Muscle of arm (tissue), 12 donors: Measurements from ENCODE around the gene MYOT. TPM values are rescaled to one million over a fixed set of nuclear protein-coding genes. Genes with fewer than 3 reads are reported as not detected.
A peak's percentile ranks its signal among the peaks of the same experiment; 100 is the strongest.
"Not testable (repeated sequence)": the region's sequence is repeated elsewhere in the genome, so short reads cannot be mapped to it uniquely, and the experiment has no call there.

Source experiments
- DNase-seq: peaks from one replicate; pipeline ENCODE4 v3.0.0-alpha.2; 2013
- polyA plus RNA-seq, 12 donors: library from polyadenylated mRNA; unstranded; fragments of 120-200 nt; gene quantifications; one replicate each; pipeline ENCODE4 v1.2.1, GENCODE V29; 2013; ENCODE audit not compliant: insufficient read length in 12 of 12

The MYOT gene
- polyA plus RNA-seq, 12 donors = 126 to 1,923 (median 320) TPM

DNA sequence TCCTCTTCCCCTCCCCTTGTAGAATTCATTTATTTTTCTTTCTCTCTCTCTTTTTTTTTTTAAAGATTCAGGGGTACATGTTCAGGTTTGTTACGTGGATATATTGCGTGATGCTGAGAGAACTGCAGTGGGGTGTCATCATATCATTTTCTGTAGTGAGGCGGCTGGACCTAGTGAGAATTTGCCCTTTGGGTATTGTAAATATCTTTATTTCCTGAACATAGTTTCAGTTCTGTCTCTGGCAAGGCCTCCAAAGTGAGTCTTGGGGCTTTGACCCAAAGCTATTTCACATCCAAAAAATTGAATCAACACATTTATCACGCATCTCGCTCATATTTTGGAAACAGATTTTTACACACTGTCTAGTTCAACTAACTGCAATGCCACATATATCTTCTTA is 25.4 kb upstream of the MYOT start:
- DNase-seq = no peak

DNA sequence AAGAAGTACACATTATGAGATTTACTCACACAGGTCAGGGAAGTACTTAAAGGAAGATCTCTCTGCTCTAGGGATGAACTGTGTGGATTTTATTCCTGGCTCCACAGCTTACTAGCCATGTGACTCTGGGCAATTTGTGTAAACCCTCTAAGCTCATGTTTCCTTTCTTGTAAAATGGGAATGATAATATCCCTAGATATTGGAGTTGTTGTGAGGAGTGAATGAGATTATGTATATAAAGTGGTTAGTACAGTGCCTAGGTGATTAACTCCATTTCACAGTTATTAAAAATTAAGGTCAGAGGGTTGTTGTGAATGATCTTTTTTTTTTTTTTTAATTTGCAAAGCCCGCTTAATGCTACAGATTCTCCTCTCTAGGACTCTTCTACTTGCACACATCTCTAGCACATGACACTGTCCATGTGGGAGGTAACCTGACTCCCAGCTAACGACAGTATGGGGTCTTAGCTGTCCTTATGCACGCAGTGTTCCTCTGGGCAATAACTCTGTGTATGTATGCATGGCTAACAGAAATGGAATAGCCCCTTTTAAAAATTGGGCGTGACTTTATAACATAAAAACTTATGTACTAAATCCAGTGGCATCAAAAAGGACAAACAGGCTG is 23.9 kb upstream of the MYOT start:
- DNase-seq = no peak

DNA sequence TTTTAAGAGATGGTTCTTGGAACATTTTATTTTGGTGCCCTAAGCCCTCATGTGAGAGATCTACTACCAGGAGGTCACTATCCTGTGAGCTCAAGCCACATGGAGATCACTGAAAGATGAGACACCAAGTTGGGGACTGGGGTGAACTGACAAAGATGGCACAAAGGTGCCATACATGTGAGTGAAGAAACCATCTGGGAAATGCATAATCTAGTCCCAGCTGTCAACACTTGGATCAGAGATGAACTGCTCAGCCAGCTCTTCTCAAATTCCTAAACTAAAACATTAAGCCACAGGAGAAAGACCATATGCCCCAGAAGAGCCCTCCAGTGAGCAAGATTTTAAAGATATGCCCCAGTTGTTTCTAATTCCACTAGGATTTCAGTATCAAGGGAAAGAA is 22.2 kb upstream of the MYOT start:
- no peak for DNase-seq

DNA sequence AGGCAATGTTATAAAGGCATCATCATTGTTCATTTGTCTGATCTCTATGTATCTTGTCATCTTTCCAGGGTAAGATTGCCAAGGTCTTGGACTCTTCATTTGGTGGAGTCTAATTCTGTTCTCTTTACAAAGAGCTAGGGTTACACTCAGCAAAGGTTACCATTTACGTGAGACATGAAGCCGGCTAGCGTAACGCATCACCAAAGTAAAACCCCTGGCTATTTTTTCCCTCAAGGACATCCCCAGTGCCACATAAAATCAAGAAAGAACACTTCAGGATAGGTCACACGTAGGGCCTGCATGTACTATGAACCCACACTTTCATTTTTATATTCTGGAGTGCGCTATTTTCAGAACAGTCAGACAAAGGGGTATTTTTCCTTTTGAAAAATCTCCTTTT is 20.0 kb upstream of the MYOT start:
- DNase-seq = no peak

DNA sequence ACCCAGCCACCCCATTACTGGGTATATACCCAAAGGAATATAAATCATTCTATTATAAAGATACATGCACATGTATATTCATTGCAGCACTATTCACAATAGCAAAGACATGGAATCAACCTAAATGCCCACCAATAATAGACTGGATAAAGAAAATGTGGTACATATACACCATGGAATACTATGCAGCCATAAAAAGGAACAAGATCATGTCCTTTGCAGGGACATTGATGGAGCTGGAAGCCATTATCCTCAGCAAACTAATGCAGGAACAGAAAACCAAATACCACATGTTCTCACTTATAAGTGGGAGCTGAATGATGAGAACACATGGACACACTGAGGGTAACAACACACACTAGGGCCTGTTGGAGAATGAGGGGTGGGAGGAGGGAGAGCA is 14.5 kb upstream of the MYOT start:
- not testable (repeated sequence) for DNase-seq

DNA sequence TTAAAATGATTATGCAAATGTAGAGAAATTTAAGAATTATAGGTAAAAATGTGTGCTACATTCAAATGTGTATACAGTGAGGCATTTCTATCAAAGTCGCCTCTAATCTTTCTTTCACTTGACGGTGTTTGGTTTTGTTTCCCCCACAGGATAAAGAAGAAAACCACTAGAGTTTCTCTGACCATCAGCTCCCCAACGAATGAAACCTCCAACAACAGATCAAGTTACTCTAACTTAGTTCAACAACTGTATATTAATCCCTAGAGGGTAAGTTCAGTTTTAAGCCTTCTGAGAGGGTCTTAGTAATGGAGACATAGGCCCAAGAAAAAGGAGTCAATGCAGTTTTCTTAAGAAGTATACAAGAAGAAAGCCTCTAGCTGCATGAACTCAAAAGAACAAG is 11.5 kb upstream of the MYOT start:
- no peak for DNase-seq

DNA sequence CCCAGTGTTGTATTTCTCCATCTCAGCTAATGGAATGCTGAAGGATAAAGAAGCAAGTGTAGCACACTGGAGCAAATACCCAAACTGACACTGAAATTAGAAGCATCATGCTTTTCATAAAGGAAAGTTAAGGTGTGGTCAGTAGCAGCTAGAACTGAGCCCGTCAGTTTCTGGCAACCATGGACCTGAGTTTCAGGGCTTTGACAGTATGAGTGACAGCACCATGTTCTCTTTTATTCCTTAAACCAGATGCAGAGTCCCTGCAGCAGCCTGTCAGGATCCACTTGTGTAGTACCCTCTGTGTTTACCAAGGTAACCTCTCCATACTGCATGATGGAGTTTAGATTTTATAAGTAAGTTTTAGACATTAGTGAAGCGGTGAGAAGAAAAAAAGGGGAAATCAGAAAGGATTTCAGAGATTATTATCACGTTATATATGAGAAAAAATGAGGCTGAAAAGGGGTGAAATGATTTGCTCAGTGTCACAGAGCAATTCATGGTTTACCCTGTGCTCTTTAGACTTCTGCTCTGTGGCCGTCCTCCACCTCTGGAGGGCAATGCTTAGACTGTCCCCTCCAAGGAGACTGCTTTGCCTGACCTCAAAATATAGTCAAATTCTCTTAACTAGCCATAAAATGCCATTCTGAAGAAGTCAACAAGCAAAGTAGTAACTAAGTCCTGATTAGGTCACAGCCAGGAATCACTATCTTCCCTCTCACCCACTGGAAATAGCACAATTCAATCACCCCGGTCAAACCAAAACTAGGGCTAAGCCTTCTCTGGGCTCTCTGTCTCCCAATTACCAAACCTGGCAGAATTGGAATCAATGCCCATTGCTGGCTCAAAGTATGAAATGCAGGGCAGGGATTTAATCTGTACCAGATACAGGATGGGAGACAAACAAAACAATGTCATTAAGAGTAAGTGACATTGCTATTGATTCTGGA is 10.5 kb upstream of the MYOT start:
- no peak for DNase-seq

DNA sequence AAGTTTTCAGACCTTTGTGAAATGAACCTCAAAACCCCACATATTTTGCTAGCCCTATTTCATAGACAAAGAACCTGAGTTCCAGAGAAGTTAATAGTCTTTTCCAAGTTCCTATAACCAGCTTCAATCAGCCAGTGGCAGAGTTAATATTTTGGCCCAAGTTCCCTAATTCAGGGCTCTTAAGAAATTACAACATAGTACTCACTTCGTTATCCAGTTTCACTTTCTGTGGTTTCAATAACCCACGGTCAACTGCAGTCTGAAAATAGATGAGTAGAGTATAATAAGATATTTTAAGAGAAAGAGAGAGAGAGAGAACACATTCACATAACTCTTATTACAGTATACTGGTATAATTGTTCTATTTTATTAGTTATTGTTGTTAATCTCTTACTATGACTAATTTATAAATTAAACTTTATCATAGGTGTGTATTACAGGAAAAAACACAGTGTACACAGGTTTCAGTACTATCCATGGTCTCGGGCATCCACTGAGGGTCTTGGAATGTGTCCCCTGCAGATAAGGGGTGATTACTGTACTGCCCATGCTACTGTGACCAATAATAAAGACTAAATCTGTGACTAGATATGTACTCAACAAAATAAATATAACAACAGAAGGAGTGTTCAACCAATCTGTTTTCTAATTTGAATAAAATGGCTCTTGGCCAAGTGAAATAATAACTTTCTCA is 9.3 kb upstream of the MYOT start:
- DNase-seq = no peak

DNA sequence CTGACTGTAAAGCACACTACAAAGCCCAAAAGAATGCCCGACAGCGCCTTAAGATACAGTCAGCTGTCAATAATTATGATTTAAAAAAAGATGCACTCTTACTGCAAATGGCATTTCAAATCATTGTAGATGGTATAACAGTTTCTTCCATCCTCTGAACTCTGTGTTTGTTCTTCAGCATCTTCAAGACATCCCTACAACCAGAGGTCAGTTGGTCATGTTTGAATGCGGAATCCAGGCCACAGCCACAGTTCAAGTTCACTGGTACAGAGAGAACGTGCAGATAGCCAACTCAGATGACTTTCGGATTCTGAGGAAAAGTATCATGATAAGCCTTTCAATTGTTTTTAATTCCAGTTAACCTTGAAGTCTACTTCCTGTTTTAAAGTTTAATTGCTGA is 8.7 kb upstream of the MYOT start:
- DNase-seq = no peak

DNA sequence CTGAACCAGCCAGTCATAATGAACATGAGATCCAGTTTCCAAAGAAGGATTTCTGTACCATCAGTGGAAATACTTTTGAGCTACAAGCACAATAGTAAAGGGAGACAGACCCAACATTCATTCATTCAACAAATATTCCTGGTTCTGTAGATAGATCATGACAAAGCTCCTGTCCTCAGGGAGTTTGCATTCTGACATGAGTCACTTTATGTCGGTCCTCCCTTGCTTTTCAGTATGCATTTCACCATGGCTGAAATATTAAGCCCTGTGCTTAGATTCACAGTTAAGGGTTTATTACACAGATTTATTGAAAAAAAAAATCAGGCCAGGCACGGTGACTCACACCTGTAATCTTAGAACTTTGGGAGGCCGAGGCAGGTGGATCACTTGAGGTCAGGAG is 5.4 kb upstream of the MYOT start:
- no peak for DNase-seq

DNA sequence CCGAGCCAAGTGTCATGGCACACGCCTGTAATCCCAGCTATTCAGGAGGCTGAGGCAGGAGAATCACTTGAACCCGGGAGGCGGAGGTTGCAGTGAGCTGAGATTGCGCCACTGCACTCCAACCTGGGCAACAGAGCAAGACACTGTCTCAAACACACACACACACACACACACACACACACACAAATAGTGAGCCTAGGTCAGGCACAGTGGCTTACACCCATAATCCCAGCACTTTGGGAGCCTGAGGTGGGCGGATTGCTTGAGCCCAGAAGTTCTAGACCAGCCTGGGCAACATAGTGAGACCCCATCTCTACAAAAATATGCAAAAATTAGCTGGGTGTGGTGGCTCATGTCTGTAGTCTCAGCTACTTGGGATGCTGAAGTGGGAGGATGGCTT is 4.0 kb upstream of the MYOT start:
- not testable (repeated sequence) for DNase-seq

DNA sequence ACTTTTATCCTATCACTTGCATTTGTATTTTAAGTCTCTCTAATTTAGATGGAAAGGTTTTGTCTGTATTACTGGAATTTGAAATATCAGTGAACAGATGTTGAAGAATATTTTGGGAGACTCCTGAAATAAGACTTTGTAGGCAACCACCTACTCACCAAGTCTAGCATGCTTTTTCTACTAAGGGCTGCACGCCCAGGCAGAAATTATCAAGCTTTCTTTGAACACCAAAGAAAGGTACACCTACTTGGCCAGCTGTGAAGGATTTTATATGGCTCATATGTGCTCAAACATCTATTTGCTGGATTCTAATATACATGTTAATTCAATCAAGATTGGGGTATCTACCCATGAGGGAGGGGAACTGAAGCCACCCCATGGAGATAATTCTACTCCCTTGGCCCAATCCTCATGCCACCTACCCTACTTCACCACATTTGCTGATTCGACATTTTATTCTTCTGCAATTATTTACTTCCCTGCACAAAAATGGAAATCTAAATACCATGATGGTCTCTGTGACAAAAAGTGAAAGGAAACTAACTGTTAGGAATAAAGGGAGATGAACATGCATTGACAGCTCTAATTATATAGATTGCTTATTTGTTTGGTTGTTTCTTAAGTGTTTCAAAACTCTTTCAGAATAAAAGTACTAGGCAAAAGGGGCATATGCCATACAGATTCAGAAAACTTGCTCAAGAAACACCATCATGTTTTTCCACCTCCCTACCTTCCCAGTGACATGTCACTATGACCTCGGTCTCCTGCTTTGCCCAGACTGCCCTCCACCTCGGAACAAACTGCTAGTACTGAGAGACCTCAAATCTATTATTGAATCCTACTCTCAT is 895 bp upstream of the MYOT start:
- DNase-seq = no peak

DNA sequence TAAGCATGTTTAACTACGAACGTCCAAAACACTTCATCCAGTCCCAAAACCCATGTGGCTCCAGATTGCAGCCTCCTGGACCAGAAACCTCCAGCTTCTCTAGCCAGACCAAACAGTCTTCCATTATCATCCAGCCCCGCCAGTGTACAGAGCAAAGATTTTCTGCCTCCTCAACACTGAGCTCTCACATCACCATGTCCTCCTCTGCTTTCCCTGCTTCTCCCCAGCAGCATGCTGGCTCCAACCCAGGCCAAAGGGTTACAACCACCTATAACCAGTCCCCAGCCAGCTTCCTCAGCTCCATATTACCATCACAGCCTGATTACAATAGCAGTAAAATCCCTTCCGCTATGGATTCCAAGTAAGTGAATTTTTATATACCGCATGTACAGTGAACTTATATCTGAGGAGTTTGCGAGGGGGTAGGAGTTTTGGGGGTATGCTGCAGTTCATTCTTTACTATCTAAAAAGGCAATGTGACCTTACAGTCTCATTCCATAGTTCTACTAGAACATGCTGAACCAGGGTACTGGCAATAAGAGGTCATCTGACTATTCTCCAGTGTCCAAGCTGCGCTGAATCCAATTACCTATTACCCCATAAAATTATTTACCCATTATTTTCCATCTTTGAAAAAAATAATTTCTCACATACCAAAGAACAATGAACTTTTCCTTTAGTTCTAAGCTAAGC is 3.1 kb downstream of the MYOT start:
- DNase-seq = no peak

DNA sequence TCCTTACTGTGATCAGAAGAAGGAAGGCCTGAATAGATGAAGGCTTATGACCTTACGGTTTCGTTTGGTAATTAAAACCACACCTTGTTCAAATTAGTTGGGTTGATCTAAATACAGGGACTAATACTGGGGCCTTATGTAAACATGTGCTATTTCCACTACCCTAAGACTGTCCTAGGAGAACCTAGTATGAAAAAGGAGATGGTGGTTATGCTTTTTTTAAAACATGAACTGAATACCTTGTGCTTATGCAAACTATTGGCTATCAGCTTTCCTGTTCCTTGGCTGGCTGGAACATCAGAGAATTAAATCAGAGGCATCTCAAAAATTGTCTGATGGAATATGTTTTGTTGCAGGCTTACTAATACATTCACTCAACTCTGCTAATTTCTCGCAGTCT is 3.9 kb downstream of the MYOT start:
- no peak for DNase-seq

DNA sequence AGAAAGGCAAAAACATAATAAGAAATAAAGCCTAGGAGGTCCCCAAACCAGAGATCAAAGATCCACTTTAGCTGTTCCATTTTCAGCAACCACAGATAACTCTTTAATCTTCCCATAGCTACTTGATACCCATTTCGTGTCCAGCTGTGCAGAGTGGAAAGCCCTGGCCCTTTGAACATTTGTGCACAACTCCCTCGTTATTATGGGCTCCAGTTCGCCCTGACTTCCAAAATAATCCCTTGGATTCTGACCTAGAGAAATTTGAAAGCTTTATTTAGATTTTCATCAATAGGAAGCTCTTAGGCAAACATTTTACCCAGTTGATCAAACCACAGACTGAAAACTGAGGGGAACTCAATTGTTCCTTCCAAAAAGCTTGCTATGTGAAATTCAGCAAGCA is 4.8 kb downstream of the MYOT start:
- no peak for DNase-seq

DNA sequence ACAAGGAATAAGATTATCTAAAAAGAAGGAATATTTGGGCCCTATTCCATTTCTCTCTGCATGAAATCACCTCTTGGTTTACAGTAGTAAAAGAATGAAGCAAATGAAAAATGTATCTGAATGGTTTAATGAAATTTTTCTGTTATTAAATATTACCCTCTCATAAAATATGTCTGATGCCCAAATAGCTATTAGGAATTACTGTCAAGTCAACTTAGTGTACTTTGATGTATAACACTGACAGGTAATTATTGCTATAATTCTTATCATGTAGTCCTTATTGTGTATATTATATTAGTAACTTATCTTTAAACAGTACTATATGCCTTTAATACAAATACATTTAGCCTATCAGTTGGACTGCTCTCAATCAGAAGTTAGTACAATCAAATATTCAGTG is 8.4 kb downstream of the MYOT start:
- DNase-seq = no peak

DNA sequence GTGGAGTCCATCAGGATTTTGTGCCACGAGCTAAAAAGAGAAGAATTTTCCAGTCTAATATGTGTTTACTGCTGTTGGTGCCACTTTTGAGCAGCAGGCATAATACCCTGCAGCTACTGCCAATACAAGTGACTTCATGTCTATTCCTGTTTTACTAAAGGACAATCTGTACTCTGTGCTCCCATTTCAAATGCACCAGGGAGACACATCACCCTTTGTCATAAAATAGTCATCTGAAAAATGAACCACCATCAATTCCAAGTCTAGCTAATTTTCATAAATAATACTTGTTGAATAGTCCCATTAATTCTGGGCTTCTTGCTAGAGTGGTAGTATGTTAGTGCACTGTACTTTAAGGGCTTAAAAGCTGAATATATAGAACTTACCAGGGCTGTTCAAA is 12.7 kb downstream of the MYOT start:
- no peak for DNase-seq

DNA sequence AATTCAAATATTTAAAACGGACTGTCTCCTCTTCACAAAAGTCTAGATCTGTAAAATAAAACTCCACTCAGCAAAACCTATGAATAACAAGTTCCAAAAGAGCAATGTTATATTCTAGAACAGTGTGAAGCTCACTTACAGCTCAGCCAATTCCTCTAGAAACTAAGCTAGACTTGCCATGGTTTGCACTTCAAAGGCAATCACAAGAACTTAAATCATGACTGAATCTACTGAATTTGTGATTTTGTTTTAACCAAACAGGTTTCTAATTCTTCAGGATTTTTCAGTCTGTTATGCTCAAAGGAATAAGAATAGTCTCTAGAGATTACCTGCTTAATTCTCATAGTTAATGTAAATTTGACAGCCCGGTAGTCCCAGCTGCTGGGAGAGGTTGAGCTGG is 20.2 kb downstream of the MYOT start:
- no peak for DNase-seq

DNA sequence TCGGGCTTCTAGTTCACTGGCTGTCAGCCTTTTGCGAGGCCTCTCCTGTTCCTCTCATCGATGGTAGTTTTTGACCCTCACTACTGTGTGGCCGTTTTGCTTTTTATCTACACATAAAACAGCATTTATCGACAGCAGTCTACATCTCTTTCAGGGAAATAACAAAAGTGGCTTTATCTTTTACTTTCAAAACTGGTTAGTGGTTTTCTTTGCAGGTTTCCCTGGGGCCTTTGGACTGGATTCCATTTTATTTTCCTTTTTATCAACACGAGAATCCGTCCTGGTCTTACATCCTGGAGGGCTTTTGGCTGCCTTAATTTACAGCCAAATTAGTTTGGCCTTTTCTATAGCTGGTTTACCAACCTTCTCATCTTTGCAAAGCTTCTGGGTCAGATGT is 20.8 kb downstream of the MYOT start:
- no peak for DNase-seq

DNA sequence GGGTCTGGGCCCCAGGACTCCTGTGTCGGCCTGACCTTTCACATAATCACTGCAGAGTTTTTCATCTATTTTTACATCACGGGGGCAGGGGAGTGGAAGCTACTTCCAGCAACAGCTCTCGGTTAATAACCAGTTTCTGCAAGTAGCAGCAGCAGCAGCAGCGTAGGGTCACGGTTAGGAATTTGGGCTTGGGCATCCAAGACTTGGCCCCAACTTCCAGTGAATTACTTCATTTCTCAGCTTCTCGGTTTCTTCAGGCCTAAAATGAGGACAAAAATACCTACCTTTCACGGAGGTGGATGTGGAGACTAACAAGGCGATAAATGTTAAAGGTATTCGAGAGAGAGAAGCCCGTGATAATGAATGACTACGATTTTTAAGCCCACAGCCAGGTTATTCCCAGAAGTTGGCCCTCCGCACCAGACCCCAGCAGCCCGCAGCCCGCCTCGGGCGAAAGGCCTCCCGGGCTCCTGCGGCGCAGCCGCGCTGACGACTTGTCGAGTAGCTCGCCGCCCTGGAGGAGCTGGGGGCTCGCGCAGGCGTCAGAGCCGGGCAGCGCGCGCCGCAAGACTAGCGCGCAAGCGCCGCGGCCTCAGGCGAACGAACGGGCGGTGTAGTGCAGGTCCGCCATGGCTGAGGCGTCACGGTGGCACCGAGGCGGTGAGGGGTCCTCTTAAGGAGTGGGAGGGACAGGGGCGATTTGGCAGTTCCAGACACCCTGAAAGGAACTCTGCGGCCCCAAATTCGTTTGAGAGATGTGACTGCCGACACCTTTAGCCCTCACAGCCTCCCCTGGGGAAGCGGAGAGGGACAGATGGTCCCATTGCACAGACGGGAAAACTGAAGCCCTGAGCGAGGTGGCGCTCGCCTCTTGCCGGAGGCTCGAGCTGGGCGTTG is 21.5 kb downstream of the MYOT start, which contains the start of gene PKD2L2:
TSS of gene PKD2L2 (plus strand) at position 595 of the 897 bp plus-strand sequence. CDS start at position 630, 35 bp downstream.
- DNase-seq = peak; percentile 85
